ENCODE results near the gene SPSB1.

The SPSB1 gene

GRCh38 chr1:9397997-9398526, 105.4 kb downstream of the SPSB1 start:
- DNase-seq, result no peak

- DNase-seq, result no peak
Measured at GRCh38 chr1:9399510-9400424, 107.1 kb downstream of the SPSB1 start.

GRCh38 chr1:9400425-9401079, 107.9 kb downstream of the SPSB1 start:
- peak in 1 of 2 donors; percentile 13 for DNase-seq

GRCh38 chr1:9401080-9401453, 108.4 kb downstream of the SPSB1 start:
- no peak for DNase-seq

- DNase-seq, result no peak
Measured at GRCh38 chr1:9402256-9402616, 109.5 kb downstream of the SPSB1 start.

GRCh38 chr1:9402717-9403225, 110.1 kb downstream of the SPSB1 start:
- DNase-seq, result no peak

- no peak for DNase-seq
Measured at GRCh38 chr1:9404117-9404914, 111.6 kb downstream of the SPSB1 start.

GRCh38 chr1:9406111-9406510, 113.4 kb downstream of the SPSB1 start:
- no peak for DNase-seq

- DNase-seq, result no peak
Measured at GRCh38 chr1:9410737-9411297, 118.1 kb downstream of the SPSB1 start.

GRCh38 chr1:9413071-9413876, 120.6 kb downstream of the SPSB1 start:
- peak; percentile 39 to 54 for DNase-seq

GRCh38 chr1:9413877-9414213, 121.2 kb downstream of the SPSB1 start:
- no peak for DNase-seq

GRCh38 chr1:9416506-9416905, 123.8 kb downstream of the SPSB1 start:
- no peak for DNase-seq

GRCh38 chr1:9416918-9417500, 124.3 kb downstream of the SPSB1 start:
- DNase-seq, result no peak

GRCh38 chr1:9417695-9418094, 125.0 kb downstream of the SPSB1 start:
- no peak for DNase-seq

GRCh38 chr1:9418851-9419250, 126.2 kb downstream of the SPSB1 start:
- DNase-seq, result no peak
